Cerebellar nuclear complex (tissue), 1 donor: Measurements from ENCODE around the gene OSBPL1A.

Experiments
- DNase-seq, 2 experiments: peaks; one replicate each; lab custom pipeline; 2025; lab: John Stamatoyannopoulos, UW

OSBPL1A gene

DNA sequence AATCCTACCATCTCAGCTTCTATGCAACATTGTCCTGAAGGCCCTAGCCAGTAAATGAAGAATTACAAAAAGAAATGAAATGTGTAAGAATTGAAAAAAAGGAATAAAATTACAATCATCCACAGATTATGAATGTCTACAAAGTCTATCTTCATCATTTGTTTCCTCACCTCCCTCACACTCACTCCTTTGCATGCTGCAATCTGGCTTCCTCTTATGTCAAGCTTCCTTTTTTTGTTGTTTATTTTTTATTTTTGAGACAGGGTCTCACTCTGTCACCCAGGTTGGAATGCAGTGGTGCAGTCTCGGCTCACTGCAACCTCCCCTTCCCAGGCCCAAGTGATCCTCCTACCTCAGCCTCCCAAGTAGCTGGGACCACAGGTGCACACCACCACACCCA, 129.7 kb downstream of the OSBPL1A start:
- no peak for DNase-seq

DNA sequence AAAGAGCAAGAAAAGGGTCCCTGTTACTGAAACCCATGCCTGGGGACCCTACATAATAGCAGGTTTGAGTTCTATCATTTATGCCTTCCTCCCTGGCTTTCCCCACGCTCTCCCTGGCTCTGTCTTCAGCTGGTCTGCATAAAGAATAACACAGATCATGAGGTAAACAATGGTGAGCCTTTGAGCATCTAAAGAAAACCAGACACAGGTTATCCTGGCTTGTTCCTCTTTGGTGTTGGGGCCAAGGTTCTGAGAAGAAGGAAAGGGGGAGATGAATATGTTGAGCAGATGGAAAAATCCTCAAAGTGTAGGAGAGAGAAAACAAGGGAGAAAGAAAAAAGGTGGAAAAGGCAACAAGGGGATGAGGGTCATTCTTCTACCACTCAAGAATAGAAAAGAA, 131.5 kb downstream of the OSBPL1A start:
- DNase-seq, result no peak

DNA sequence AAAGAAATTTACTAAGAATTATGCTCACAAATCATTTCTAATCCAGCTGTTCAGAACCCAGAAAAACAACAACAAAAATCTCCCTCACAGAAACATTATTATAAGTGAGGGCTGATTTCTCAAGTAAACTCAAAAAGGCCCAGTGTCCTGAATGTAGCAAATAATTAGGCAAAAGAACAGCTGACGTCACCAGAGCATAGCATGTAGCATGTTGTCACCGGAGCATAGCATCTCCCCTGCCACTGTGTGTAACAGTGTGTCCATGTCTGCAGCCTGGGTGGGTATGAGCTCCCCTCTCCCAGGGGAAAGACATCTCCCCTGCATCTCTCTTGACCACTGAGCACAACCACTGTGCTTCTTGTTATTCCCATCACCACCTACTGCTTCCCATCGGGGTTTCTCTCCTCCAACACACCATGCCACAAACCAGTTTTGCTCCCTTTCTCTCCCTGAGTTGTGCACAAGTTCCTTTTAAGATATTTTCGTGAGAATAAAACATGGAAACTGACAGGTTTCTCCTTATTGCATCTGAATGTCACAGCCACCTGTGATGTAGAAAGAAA, 132.0 kb downstream of the OSBPL1A start:
- DNase-seq, result no peak

DNA sequence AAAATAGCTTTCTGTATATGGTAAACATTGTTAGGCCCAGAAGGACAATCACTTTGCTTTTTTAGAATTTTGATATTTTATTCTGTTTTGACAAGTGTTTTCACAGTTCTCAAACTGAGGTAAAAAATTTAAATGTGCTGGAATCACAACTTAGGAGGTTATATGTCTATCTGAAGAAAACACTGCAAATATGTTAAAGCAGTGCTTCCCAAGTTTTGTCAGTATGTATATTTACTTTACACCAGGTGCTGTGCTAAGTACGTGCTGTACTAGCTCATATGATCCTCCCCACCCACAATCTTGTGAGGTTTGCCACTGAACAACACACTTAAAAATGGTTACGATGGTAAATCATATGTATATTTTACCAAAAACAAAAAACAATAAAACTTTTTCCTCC, 134.6 kb downstream of the OSBPL1A start:
- no peak for DNase-seq

DNA sequence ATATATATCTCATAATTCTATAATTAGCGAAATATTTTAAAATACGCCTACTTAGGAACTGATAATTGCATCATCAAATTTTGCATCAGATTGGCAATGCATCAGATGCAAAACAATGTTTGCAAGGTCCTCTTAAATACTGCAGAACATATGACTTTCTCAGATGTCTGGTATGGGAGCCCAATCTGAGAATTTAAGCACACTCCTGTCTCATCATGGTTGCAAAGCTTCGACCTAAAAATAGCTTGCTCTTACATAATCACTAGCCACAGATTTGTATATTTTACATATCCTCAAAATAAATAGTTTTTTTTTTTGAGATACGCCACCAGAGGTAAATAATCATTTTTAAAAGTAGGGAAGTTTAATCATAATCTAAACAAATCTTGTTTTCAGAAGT, 135.5 kb downstream of the OSBPL1A start:
- no peak for DNase-seq

DNA sequence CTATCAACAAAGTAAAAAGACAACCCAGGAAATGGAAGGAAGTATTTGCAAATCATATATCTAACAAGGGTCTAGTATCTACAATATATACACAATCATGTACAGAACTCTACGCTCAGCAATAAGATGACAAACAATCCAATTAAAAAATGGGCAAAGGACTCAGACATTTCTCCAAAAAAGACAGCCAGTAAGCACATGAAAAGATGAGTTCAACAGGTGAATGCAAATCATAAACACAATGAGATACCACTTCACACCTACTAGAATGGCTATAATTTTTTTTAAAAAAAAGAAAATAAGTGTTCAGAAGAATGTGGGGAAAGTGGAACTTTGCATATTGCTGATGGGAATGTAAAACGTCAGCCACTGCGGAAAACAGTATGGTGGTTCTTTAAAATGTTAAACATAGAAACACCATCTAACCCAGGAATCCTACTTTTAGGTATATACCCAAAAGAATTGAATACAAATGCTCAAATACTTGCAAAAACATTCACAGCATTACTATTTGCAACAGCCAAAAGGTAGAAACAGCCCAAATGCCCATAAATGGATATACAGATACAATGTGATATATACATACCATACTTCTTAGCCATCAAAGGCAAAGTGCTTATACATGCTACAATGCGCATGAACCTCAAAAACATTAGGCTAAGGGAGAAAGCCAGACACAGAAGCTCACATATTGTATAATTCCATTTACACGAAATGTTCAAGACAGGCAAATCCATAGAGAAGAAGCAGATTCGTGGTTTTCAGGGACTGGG, 137.6 kb downstream of the OSBPL1A start:
- no peak for DNase-seq

DNA sequence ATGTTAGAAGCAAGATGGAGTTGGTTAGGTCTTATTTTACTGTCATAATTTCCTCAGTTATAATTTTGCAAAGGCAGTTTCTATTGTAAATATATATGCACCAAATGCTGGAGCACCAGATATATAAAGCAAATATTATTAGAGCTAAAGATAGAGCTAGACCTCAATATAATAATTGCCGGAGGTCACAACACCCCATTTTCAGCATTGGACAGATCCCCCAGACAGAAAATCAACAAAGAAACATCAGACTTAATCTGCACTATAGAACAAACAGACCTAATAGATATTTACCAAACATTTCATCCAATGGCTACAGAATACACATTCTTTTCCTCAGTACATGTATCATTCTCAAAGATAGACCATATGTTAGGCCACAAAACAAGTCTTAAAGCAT, 143.6 kb downstream of the OSBPL1A start:
- no peak for DNase-seq

DNA sequence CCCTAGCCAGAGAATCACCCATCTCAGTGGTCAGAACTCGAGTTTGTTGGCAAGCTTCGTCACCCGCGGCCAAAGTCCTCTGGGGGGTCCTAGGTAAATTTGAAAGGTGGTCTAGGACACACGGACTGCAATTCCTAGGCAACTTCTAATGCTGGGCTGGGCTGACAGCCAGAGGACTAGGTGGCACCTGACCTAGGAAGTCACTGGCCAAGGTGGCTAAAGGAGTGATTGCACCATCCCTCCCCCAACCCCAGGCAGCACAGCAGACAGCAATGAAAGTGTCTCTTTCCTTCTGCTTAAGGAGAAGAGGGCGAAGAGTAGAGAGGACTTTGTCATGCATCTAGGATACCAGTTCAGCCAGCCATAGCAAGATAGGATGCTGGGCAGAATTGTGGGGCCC, 147.9 kb downstream of the OSBPL1A start:
- no peak for DNase-seq

DNA sequence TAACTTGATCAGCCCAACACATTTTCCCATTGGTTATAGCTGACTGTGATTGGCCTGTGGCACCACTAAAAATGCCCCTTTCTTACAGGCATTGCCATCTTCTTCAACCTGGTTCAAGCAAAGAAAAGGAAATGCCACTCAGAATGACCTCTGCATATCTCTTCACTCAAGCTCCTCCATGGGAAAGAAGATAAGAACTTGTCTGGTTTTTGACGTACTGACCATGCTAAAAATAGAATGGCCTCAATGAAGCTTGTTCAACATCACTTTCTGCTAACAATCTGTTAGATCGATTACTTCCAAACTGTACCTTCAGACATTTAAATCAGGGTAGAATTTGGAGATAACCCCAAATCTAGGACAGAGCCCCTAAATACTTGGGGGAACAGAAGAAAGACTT, 149.3 kb downstream of the OSBPL1A start:
- no peak for DNase-seq

DNA sequence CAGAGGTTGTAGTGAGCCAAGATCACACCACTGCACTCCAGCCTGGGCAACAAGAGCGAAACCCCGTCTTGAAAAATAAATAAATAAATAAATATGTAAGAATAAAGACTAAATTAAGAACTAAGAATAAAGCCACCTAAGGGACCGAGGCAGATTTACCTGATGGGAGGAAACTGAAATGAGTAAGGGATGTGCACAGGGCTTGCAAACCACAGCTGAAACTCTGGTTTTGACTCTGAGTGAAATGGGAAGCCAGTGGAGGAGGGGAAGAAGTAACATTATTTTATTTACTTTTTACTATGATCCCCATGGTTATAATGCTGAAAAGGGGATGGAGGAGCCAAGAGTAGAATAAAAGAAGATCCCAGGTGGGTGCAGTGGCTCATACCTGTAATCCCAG, 151.5 kb downstream of the OSBPL1A start:
- no peak for DNase-seq

DNA sequence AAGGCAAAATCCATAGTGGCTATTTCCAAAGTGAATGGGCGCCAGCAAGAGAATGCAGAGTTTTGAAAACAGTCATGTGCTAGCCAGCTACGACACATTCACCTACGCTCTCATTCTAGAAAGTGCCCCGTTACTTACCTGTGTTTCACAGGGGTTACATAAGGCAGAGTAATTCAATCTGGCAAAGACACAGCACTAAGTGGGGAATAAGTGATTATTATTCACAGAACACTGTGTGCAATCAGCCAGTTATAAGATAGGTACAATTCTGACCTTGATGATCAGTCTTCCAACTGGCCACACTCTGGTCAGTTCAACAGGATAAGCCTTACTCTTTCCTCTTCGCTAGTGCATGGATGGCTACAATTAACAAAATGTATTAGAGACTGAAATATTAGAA, 152.9 kb downstream of the OSBPL1A start:
- DNase-seq, result no peak

DNA sequence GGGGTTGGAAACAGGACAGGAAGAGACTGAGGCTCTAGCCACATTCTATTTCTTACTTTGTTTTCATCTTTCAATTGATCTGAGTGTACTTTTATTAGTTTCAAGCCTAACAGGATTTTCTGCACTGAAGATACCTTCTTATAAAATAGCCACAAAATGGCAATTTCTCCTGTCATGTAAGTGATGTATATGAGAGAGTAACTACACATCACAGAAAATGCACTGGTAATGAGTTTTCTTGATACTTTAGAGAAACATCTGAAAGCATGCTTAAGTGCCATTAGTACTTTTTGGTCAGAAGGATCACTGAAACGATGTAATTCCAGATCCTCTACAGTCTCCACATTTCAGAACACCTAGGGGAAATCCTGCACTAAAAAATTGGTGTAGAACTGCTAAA, 153.9 kb downstream of the OSBPL1A start:
- no peak for DNase-seq

DNA sequence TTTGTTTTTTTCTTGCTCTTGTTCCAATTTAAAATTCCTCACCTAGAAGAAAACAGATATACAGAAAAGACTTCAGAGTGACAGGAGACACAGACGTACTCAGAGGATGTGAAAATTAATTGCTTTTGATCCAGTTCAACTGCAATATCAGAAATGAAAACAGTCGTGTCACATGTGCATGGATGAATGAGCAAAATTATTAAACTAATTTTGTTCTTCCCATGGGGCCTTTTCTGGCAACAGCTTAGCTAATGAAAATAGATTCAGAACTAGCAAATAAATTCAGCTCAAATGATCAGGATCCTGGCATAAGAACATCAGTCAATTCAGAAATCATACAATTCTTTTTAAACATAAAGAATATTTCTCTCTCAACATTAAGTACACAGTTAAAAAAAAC, 158.3 kb downstream of the OSBPL1A start:
- no peak for DNase-seq

DNA sequence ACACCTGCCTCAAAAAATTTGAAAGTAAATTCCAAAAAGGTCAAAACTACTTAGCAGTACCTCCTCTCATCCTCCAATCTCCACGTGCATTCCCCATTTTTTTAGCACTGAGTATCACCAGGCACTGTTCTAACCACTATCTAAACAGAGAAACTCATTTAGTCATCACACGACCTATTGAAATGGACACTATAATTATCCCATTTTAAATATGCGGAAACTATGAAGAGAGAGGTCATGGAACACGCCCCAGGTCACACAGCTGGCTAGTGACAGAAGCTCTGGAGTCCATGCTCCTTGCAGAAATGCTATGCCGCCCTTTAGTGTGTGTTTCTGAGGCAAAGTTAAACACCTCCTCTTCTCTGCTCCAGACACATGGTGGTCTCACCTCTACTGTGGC, 159.2 kb downstream of the OSBPL1A start:
- DNase-seq, result no peak

DNA sequence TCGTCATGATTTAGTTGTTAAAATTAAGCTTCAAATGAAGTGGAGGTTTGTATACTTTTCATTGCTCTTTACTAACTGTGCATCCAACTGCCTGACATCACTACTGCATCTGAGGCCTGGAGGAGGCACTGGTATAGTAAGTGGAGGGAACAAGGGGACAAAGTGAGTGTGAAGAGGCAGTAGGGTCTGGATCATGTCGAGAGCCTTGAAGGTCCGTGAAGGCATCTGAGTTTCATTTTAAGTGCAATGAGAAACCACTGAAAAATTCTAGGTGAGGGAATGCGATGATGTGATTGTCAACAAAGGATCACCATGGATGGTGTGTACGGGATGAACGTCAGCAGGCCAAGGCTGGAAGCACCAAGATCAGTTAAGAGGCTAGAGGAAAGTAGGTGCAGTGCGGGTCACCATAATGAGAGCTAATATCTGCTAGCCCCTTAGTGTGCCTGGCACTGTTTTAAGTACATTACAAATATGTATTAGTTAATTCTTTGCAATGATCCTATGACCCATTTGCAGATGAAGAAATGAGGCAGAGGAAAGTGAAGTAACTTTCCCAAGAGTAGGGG, 162.7 kb downstream of the OSBPL1A start:
- no peak for DNase-seq

DNA sequence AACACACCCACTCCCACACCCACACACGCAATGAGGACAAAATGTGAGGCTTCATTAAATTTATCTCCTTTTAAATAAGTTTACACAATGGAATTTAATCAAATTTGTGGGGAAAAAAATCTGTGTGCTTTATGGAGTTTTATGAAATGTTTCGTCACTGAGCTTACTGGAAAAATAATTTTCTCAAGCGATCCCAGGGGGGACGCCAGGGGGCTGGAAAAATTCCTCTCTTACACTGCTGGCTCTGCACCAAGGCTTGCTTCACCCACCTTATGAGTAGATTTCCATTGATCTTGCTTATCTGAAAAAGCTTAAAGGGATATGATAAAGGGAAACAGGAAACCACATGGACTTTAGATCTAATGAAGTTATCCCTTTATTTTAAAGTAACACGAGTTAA, 163.3 kb downstream of the OSBPL1A start:
- DNase-seq, result no peak

DNA sequence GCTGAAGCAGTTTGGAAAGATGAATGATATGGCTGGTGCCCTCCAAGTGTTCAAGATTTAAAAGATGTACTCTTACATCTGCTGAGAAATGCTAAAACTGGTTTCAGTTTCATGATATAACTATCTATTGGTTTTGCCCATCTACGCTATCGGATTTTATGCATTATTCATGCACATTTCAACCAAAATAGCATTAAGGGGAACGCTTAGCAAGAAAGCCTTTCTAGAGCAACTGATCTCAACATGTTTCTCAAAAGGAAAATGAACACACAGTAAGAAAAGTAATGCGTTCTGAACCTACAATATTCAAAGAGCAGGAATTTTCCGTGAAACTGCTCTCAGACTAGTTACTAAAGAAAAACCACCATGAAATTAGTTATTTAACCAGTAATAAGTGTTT, 164.8 kb downstream of the OSBPL1A start:
- no peak for DNase-seq

DNA sequence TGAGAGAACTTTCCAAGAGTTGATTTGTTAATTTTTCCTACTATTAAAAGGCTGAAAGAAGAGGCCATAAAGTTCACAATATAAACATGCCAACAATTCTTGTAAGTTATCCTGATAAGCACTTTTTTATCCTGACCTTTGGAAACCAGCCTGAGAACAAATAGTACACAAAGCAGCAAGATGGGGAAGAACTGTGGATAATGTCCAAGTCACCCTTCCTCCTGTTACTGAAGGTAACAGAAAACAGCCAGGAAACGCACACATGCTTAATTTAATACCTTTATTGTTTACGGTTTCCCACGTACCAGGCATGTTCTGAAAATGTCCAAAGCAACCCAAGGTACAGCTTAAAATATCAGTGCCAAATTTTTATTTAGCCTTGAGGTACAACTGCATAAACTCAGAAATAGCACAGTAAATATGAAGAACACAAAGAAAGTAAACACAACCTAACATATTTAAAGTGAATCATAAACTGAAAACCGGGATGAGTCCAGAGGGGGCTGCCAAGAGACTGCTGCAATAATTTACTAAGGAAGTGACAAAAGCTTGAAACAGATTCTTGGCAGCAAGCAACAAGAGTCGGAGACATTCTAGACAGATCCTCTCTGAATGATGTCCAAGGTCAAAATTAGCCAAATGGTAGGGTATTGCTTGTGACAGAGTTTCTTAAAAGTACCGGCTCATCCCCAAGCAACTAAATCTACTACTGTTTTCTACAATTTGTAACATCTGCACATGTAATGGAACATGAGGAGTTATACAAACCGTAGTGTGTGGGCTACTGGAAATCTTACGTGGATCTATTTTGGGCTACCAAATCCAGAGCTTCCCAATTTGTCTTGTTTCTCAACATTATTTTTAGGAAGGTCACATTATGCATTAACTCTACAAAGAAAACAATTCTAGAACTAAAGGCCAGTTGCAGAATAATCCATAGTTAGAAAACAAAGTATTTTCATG, 165.6 kb downstream of the OSBPL1A start:
- DNase-seq, result no peak

DNA sequence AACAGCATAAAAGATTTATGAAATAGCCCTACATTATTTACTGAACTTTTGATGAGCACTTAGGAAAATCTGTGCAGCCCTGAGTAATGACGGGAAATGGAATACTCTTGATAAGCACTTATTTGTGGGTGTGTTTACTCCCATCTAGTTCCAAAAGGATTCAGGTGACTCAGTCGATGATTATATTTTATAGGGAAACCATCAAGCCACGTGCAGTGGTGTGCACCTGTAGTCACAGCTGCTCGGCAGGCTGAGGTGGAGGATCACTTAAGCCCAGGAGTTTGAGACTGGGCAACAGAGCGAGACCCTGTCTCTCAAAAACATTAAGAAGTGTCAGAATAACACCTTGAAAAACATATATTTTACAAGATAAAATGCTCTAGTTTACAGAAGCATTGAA, 166.9 kb downstream of the OSBPL1A start:
- no peak for DNase-seq

DNA sequence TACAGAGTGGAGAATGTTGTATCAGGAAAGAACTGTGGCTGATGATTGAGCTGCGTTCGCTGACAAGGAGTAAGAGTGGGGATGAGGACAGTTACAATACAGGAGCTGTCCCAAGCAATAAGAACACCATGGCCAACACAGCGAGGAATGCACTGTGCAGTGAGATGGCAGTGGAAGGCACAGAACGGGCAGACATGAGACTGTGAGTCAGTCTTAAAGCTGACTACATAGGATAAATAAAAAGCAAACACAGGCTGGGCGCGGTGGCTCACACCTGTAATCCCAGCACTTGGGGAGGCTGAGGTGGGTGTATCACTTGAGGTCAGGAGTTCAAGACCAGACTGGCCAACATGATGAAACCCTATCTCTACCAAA, 169.0 kb downstream of the OSBPL1A start:
- no peak for DNase-seq

DNA sequence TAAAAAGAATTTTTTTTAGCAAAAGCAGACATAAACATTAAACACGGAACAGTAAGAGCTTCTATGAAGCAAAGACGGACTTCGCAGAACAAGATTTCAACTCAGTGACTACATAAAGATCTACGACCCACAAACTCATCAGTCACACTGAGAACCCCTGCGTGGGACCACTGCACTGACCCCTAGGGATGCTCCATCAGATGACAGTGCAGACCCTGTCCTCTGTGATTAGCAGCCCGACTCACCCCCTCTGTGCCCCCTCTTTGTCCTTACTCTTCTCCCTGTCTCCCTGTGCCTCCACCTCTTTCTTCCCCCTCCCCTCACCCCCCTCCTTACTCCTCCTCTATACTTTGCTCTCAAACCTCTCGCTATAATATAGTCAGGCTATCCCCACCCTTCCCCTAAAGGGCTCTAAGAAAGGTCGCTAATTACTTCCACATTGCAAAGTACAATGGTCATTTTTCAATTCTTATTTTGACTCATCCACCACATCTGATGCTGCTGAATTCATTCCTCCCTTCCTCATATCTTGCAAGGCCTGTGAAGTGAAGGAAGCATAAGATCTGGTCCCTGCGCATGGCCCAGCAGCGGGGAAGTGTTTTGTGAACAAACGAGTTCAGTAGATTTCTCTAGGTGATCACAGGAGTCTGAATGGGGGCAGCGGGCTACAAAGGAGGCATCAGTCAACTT, 169.5 kb downstream of the OSBPL1A start:
- DNase-seq, result no peak

DNA sequence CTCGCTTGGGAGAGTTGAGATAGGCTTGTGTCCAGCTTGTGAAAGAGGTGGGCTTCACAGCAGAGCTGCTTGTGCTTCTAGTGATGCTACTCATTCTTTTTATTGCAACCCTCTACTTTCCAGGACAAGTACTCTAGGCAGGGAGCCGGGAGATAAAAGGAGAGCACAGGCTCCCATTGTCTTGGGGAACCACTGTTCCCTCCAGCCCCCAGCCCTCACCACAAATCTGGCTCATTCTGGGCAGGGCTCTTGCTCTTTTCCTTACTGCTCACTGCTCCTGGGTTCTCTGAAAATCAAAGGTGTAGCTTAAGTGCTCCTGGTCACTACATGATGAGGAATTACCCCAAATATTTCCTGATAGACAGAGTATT, 177.3 kb downstream of the OSBPL1A start:
- no peak for DNase-seq
